SU-DHL-6 (cell line): ENCODE measurements around the gene KRTAP6-2.

Experiments
- H2AFZ ChIP-seq: fragments of 200-600 bp; sonication (generic); 2 replicates; pipeline ENCODE4 v1.6.1; 2014; ENCODE audit warnings: low read depth, mild to moderate bottlenecking, moderate library complexity, mixed read lengths, antibody characterized with exemption, low read length; ENCODE audit not compliant: severe bottlenecking
- H3F3A ChIP-seq: fragments of 200-600 bp; shearing (Covaris generic); 2 replicates; pipeline ENCODE4 v1.6.0; 2016; ENCODE audit warnings: antibody characterized with exemption, mild to moderate bottlenecking; ENCODE audit not compliant: insufficient read depth
- H3K27ac ChIP-seq: fragments of 200-600 bp; sonication (generic); 2 replicates; pipeline ENCODE4 v1.5.1; 2016; ENCODE audit warnings: low read depth, mild to moderate bottlenecking, low read length, moderate library complexity, mixed read lengths
- H3K27me3 ChIP-seq: fragments of 200-600 bp; sonication (generic), shearing (Covaris generic); 2 replicates; pipeline ENCODE4 v1.6.0; 2014; ENCODE audit warnings: mild to moderate bottlenecking, low read length
- H3K36me3 ChIP-seq: fragments of 200-600 bp; sonication (generic); 2 replicates; pipeline ENCODE4 v1.6.1; 2014; ENCODE audit warnings: mild to moderate bottlenecking, low read length, mixed read lengths
- H3K4me2 ChIP-seq: fragments of 300-600, 200-600 bp; shearing (Covaris generic), sonication (generic); 2 replicates; pipeline ENCODE4 v1.6.0; 2014; ENCODE audit warnings: low read length, low read depth, mild to moderate bottlenecking; ENCODE audit not compliant: poor library complexity, severe bottlenecking
- H3K4me3 ChIP-seq: fragments of 200-600 bp; sonication (generic); 2 replicates; pipeline ENCODE4 v1.5.1; 2014; ENCODE audit warnings: antibody characterized with exemption, low read length, mild to moderate bottlenecking, mixed read lengths; ENCODE audit not compliant: insufficient read depth, poor library complexity, severe bottlenecking
- H3K79me2 ChIP-seq: fragments of 200-600 bp; sonication (generic); 2 replicates; pipeline ENCODE4 v1.6.1; 2014; ENCODE audit warnings: mild to moderate bottlenecking, low read length, moderate library complexity; ENCODE audit not compliant: insufficient read depth
- H3K9ac ChIP-seq: fragments of 200-600 bp; sonication (generic); 2 replicates; pipeline ENCODE4 v1.7.0; 2014; ENCODE audit warnings: mild to moderate bottlenecking, low read length
- H3K9me2 ChIP-seq: fragments of 200-600 bp; sonication (generic); replicated peaks from 2 replicates; pipeline ENCODE4 v1.6.1; 2014; ENCODE audit warnings: low read length; ENCODE audit not compliant: insufficient read depth
- H3K9me3 ChIP-seq: fragments of 200-600 bp; sonication (generic); 2 replicates; pipeline ENCODE4 v1.6.1; 2014; ENCODE audit warnings: low read length, mixed read lengths; ENCODE audit not compliant: insufficient read depth
- H4K20me1 ChIP-seq: fragments of 200-600 bp; sonication (generic); 2 replicates; pipeline ENCODE4 v1.6.1; 2014; ENCODE audit warnings: low read depth, mild to moderate bottlenecking, antibody characterized with exemption, low read length, moderate library complexity, mixed read lengths
- CTCF ChIP-seq: fragments of 200-600 bp; sonication (generic); IDR thresholded peaks from one replicate; pipeline ENCODE4 v1.5.1; 2017; ENCODE audit warnings: antibody characterized with exemption, mild to moderate bottlenecking, low read length, moderate library complexity; ENCODE audit not compliant: insufficient read depth, poor library complexity, severe bottlenecking
- EZH2phosphoT487 ChIP-seq: fragments of 200-600 bp; sonication (generic), shearing (Covaris generic); conservative IDR thresholded peaks from 2 replicates; pipeline ENCODE4 v1.6.1; 2018; ENCODE audit warnings: mild to moderate bottlenecking, antibody characterized with exemption, low read length, moderate library complexity, mixed read lengths

The KRTAP6-2 gene

GRCh38 chr21:30563630-30564029 is 35.1 kb downstream of the KRTAP6-2 start:
- TF ChIP-seq CTCF (no peak), EZH2phosphoT487 (no peak)
- H3K9me2 ChIP-seq: no peaks in the 10 kb centered on the region

GRCh38 chr21:30563072-30563471 is 35.6 kb downstream of the KRTAP6-2 start:
- no peak overlapping the region for H3K9ac ChIP-seq
- no peak overlapping the region for H3K4me3 ChIP-seq
- no peaks in the 10 kb centered on the region for H3K36me3 ChIP-seq
- no peaks in the 10 kb centered on the region for H3K27me3 ChIP-seq
- H3K4me2 ChIP-seq: no peak overlapping the region
- H3K27ac ChIP-seq: no peak overlapping the region
- H4K20me1 ChIP-seq: no peaks in the 10 kb centered on the region
- H3K9me2 ChIP-seq: no peaks in the 10 kb centered on the region
- H3K79me2 ChIP-seq: no peaks in the 10 kb centered on the region
- H3F3A ChIP-seq: no peaks in the 10 kb centered on the region
- no peaks in the 10 kb centered on the region for H3K9me3 ChIP-seq
- H2AFZ ChIP-seq: no peak overlapping the region
- TF ChIP-seq CTCF (no peak), EZH2phosphoT487 (no peak)

More at GRCh38 chr21:30563630-30564029, 35.1 kb downstream of the KRTAP6-2 start:
- Histone ChIP-seq H3K79me2 (no peaks in the 10 kb centered on the region), H3F3A (no peaks in the 10 kb centered on the region), H3K27me3 (no peaks in the 10 kb centered on the region), H3K9me3 (no peaks in the 10 kb centered on the region), H3K4me2 (no peak overlapping the region), H3K36me3 (no peaks in the 10 kb centered on the region), H4K20me1 (no peaks in the 10 kb centered on the region), H3K27ac (no peak overlapping the region), H2AFZ (no peak overlapping the region), H3K4me3 (no peak overlapping the region), H3K9ac (no peak overlapping the region)

- Histone ChIP-seq H3K36me3 (no peaks in the 10 kb centered on the region), H3K27ac (no peak overlapping the region), H3K27me3 (no peaks in the 10 kb centered on the region), H3K9me2 (no peaks in the 10 kb centered on the region), H3K9ac (no peak overlapping the region), H3F3A (no peaks in the 10 kb centered on the region), H4K20me1 (no peaks in the 10 kb centered on the region), H3K4me2 (no peak overlapping the region), H3K79me2 (no peaks in the 10 kb centered on the region), H3K4me3 (no peak overlapping the region), H3K9me3 (no peaks in the 10 kb centered on the region), H2AFZ (no peak overlapping the region)
- TF ChIP-seq EZH2phosphoT487 (no peak), CTCF (no peak)
Measured at GRCh38 chr21:30561957-30562356, 36.7 kb downstream of the KRTAP6-2 start.
